Activated CD8-positive, alpha-beta memory T cell treated with anti-CD3 and anti-CD28 coated beads, Interleukin-2, amount 50 U/mL, for 4 hours (primary cell): ENCODE results near the gene EGFL7.

Experiments
- DNase-seq: peaks from one replicate; pipeline ENCODE4 v3.0.0-alpha.2; 2020

EGFL7 gene

GRCh38 chr9:136645352-136645902 is 17.3 kb upstream of the EGFL7 start:
- no peak for DNase-seq

GRCh38 chr9:136645903-136646754 is 16.6 kb upstream of the EGFL7 start:
- DNase-seq: no peak

- no peak for DNase-seq
These were observed 15.6 kb upstream of the EGFL7 start for GRCh38 chr9:136646827-136647711.

GRCh38 chr9:136648751-136649150 is 14.0 kb upstream of the EGFL7 start:
- no peak for DNase-seq

- no peak for DNase-seq
These were observed 12.7 kb upstream of the EGFL7 start for GRCh38 chr9:136650021-136650420.

GRCh38 chr9:136650648-136651047 is 12.1 kb upstream of the EGFL7 start:
- no peak for DNase-seq

- no peak for DNase-seq
These were observed 10.9 kb upstream of the EGFL7 start for GRCh38 chr9:136651860-136652259.

GRCh38 chr9:136653323-136654079 is 9.2 kb upstream of the EGFL7 start:
- no peak for DNase-seq

GRCh38 chr9:136654820-136655535 is 7.7 kb upstream of the EGFL7 start:
- no peak for DNase-seq

- no peak for DNase-seq
These were observed 7.1 kb upstream of the EGFL7 start for GRCh38 chr9:136655536-136656182.

- no peak for DNase-seq
These were observed 6.5 kb upstream of the EGFL7 start for GRCh38 chr9:136656183-136656738.

GRCh38 chr9:136656795-136657611 is 5.7 kb upstream of the EGFL7 start:
- no peak for DNase-seq

GRCh38 chr9:136657974-136658848 is 4.5 kb upstream of the EGFL7 start:
- DNase-seq: no peak

- DNase-seq: no peak
These were observed 3.7 kb upstream of the EGFL7 start for GRCh38 chr9:136658849-136659535.

GRCh38 chr9:136659861-136660784 is 2.6 kb upstream of the EGFL7 start:
- DNase-seq: no peak

- DNase-seq: no peak
These were observed 1.7 kb upstream of the EGFL7 start for GRCh38 chr9:136660971-136661550.
